Type B pancreatic cell (in vitro differentiated cells): ENCODE results near the gene RHCE. TPM values are rescaled to one million over a fixed set of nuclear protein-coding genes. Genes with fewer than 3 reads are reported as not detected.
A peak's percentile ranks its signal among the peaks of the same experiment; 100 is the strongest.

Experiments used
- DNase-seq: peaks from one replicate; pipeline ENCODE4 v3.0.0; 2021; ENCODE audit warnings: mixed read lengths; ENCODE audit not compliant: unreplicated experiment; ENCODE audit errors: extremely low spot score
- H3K27ac Mint-ChIP-seq: 2 replicates; pipeline ENCODE4 v1.8.0; 2021; ENCODE audit warnings: mild to moderate bottlenecking, mixed read lengths
- H3K27me3 Mint-ChIP-seq: 2 replicates; pipeline ENCODE4 v1.8.0; 2021; ENCODE audit warnings: mixed read lengths
- H3K36me3 Mint-ChIP-seq: 2 replicates; pipeline ENCODE4 v1.8.0; 2021; ENCODE audit warnings: mixed read lengths
- H3K4me1 Mint-ChIP-seq: one replicate; pipeline ENCODE4 v1.8.0; 2021; ENCODE audit warnings: mixed read lengths; ENCODE audit not compliant: unreplicated experiment
- H3K4me3 Mint-ChIP-seq: 2 replicates; pipeline ENCODE4 v1.8.0; 2021; ENCODE audit warnings: mild to moderate bottlenecking, mixed read lengths
- H3K9me3 Mint-ChIP-seq: 2 replicates; pipeline ENCODE4 v1.8.0; 2021; ENCODE audit warnings: mixed read lengths
- CTCF ChIP-seq: fragments of 200-600 bp; sonication (generic); conservative IDR thresholded peaks from 2 replicates; pipeline ENCODE4 v1.5.0; 2021; ENCODE audit warnings: antibody characterized with exemption, mild to moderate bottlenecking
- total RNA-seq: library from RNA; stranded (reverse); gene quantifications from 2 replicates; pipeline ENCODE4 v1.2.1, GENCODE V29; 2021; ENCODE audit warnings: low replicate concordance

RHCE gene
- total RNA-seq, 1 donor from 2014 or later: 0.39 TPM

GRCh38 chr1:25431955-25432719 is 11.5 kb upstream of the RHCE start:
- DNase-seq: no peak
- no peaks in the 10 kb centered on the region for H3K36me3 Mint-ChIP-seq
- no peaks in the 10 kb centered on the region for H3K9me3 Mint-ChIP-seq
- no peak for TF ChIP-seq CTCF
- peak overlapping the region; percentile 79 for H3K27ac Mint-ChIP-seq
- peak overlapping the region; percentile 88 for H3K4me3 Mint-ChIP-seq
- no peaks in the 10 kb centered on the region for H3K27me3 Mint-ChIP-seq
- H3K4me1 Mint-ChIP-seq: peaks cover 46% of the 10 kb centered on the region

DNA sequence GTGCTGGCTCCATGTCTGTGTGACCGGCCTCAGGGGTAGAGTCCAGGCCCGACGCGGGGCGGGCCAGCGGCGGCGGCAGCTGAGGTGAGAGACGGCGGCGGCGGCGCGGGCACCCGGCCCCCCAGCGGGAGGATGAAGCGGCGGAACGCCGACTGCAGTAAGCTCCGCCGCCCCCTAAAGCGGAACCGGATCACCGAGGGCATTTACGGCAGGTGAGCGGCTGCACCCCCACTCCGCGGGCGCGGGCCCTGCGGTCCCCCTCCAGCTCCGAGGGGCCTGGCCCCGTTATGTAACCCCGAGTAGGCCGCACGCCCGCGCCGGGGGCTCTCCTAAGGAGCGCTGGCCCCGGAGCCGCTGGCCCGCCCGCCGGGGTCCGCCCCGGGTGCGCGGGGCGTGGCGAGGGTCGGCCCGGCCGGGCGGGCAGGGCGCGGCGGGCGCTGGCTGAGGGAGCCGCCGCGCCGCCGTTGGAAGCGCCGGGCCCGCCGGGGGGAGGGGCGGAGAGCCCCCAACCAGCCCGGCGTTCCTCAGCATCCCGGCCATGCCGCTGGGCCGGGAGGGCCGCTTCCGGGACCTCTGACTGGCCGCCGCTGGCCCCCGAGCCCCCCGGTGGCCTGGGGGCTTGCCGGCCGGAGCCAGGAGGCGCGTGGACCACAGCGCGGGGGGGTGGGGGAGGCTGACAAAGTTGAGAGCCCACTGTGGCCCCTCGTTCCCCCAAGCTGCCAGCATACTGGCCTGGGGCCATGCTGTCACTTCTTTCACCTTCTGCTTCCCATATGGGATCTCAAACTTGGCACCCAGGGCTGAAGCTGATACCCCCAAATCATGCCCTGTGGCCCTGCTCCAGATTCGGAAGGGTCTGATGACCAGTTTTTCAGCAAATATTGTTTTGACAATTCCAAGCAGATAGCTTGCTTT is 10.6 kb upstream of the RHCE start:
- TF ChIP-seq CTCF: no peak
- Mint-ChIP-seq H3K27me3 (no peaks in the 10 kb centered on the region), H3K36me3 (no peaks in the 10 kb centered on the region), H3K4me1 (peaks cover 45% of the 10 kb centered on the region), H3K9me3 (no peaks in the 10 kb centered on the region), H3K27ac (peak overlapping the region; percentile 79), H3K4me3 (peak overlapping the region; percentile 88)
- DNase-seq: no peak

GRCh38 chr1:25430073-25430966 is 9.7 kb upstream of the RHCE start, which contains the start of gene MACO1:
Gene MACO1 (plus strand): TSS chr1:25430897. CDS start chr1:25431099, 202 bp downstream.
- Mint-ChIP-seq H3K27ac (peak within 1 kb of the TSS; percentile 98), H3K36me3 (no peaks in the 10 kb centered on the region), H3K27me3 (no peaks in the 10 kb centered on the region), H3K9me3 (no peaks in the 10 kb centered on the region), H3K4me3 (peak within 1 kb of the TSS; percentile 95), H3K4me1 (peaks cover 36% of the 10 kb centered on the region)
- no peak for TF ChIP-seq CTCF
- DNase-seq: peak; percentile 97

DNA sequence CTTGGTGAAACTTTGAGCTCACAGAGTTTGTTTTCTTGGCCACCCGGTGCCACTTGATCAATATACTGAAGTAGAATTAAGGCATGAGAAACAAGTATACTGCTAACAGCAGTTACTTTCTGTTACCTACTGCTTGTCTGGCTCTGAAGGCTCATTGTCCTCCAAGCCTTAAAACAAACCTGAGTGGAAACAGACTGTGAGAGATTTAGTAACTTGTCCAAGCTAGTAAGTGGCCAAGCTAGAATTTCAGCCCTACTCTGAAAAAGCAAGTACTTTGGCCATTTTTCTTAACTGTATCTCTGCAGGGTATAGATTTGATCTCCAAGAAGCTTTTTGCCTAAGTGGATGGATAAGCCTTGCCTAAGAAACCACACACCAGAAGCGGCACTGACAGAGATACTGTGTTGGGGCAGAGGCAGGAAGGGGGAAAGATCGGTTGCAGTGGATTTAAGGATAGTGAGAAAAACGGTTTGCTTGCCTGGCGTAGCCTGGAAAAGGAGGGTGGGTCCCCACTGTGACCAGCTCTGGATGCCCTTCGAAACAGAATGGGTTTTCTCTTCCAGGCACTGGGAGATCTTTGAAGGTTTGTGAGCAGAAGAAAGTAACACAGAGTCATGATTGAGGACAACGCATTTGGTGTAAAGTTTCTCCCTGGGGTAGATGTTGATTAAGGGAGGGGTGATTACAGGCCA is 8.0 kb upstream of the RHCE start:
- no peaks in the 10 kb centered on the region for H3K36me3 Mint-ChIP-seq
- H3K9me3 Mint-ChIP-seq: no peaks in the 10 kb centered on the region
- peaks cover 20% of the 10 kb centered on the region for H3K4me1 Mint-ChIP-seq
- DNase-seq: no peak
- no peaks in the 10 kb centered on the region for H3K27me3 Mint-ChIP-seq
- H3K4me3 Mint-ChIP-seq: peak overlapping the region; percentile 78
- no peak for TF ChIP-seq CTCF
- H3K27ac Mint-ChIP-seq: peak overlapping the region; percentile 76
